K562 (cell line): Measurements from ENCODE around the gene CD274. TPM values are rescaled to one million over a fixed set of nuclear protein-coding genes. Genes with fewer than 3 reads are reported as not detected.

Experiments
- ATAC-seq: fragments of 200-7000 bp; cut with Tn5 transposase; 3 replicates; pipeline ENCODE4 v1.9.1; 2020; ENCODE audit warnings: moderate library complexity
- BruUV-seq: library from RNA; stranded (reverse); fragments of 400-500 nt; replicated peaks from 2 replicates; lab custom pipeline; 2021; lab: Mats Ljungman, UMichigan
- CTCF ChIA-PET: fragments of 300-600 bp; formaldehyde crosslinking; extraction: SDS; loops from one replicate; lab custom pipeline; 2021; ENCODE audit warnings: low intra/inter-chr PET ratio; lab: Yijun Ruan, JAX
- POLR2A ChIA-PET: fragments of 300-600, 350-650 bp; sonication (Branson Sonifier 250); formaldehyde crosslinking; extraction: SDS; loops from one replicate; lab custom pipeline; 2021; ENCODE audit warnings: antibody characterized with exemption, inconsistent platforms; lab: Yijun Ruan, JAX
- DNase-seq, 4 experiments: peaks; one replicate each; pipeline versions ENCODE4 v3.0.0 to v3.0.0-alpha.2; 2011 to 2018; ENCODE audit warnings: low spot score in 3 of 4, mixed read lengths in 3 of 4; ENCODE audit errors: extremely low read depth in 1 of 4
- FAIRE-seq: peaks from 2 replicates; lab custom pipeline; 2011; peaks lifted over from hg19 to GRCh38; lab: Jason Lieb, UNC
- H2AFZ ChIP-seq: 2 replicates; pipeline ENCODE4 v1.6.0; 2011; ENCODE audit warnings: low read depth, low read length, control low read depth, inconsistent platforms
- H3K27ac ChIP-seq: fragments of 200-600 bp; 3 replicates; pipeline ENCODE4 v1.8.0; 2011; ENCODE audit warnings: low read depth, mild to moderate bottlenecking, control low read depth, inconsistent platforms, low read length, moderate library complexity, mixed read lengths; ENCODE audit errors: extremely low read depth
- H3K27me3 ChIP-seq, 2 experiments: fragments of 300-600 bp in 1 of 2; 2 replicates in 1 of 2; 3 replicates in 1 of 2; pipeline versions ENCODE4 v1.6.0 to v1.8.0; 2011; ENCODE audit warnings: inconsistent platforms in 2 of 2, low read length in 2 of 2, mild to moderate bottlenecking in 1 of 2, mixed read lengths in 1 of 2, moderate library complexity in 1 of 2; ENCODE audit not compliant: control insufficient read depth in 2 of 2, insufficient read depth in 2 of 2
- H3K36me3 ChIP-seq: fragments of 300-600 bp; 3 replicates; pipeline ENCODE4 v1.8.0; 2011; ENCODE audit warnings: mild to moderate bottlenecking, low read length, inconsistent platforms; ENCODE audit not compliant: control insufficient read depth, insufficient read depth
- H3K4me1 ChIP-seq, 2 experiments: fragments of 200-600 bp in 1 of 2; replicated peaks in 1 of 2; 2 replicates in 1 of 2; 3 replicates in 1 of 2; pipeline versions ENCODE4 v1.5.1 to v1.8.0; 2011; ENCODE audit warnings: inconsistent platforms in 2 of 2, low read length in 2 of 2, mild to moderate bottlenecking in 1 of 2, mixed read lengths in 1 of 2, moderate library complexity in 1 of 2; ENCODE audit not compliant: control insufficient read depth in 2 of 2, insufficient read depth in 2 of 2
- H3K4me2 ChIP-seq: 2 replicates; pipeline ENCODE4 v1.6.1; 2011; ENCODE audit warnings: low read length, control low read depth, inconsistent platforms, mixed read lengths; ENCODE audit not compliant: insufficient read depth
- H3K4me3 ChIP-seq: fragments of 200-600 bp; sonication (generic), shearing (Covaris generic); 2 replicates; pipeline ENCODE4 v1.5.1; 2016; ENCODE audit warnings: control low read depth, inconsistent platforms
- H3K79me2 ChIP-seq: fragments of 200-600 bp; 3 replicates; pipeline ENCODE4 v1.8.0; 2011; ENCODE audit warnings: low read length, inconsistent platforms; ENCODE audit not compliant: control insufficient read depth, insufficient read depth
- H3K9ac ChIP-seq, 2 experiments: 2 replicates each; pipeline versions ENCODE4 v1.6.0 to v1.6.1; 2011; ENCODE audit warnings: low read depth in 2 of 2, low read length in 2 of 2, control low read depth in 1 of 2, inconsistent platforms in 1 of 2, mild to moderate bottlenecking in 1 of 2, mixed read lengths in 1 of 2; ENCODE audit not compliant: insufficient read depth in 1 of 2
- H3K9me1 ChIP-seq: one replicate; pipeline ENCODE4 v1.6.0; 2011; ENCODE audit warnings: inconsistent platforms, mild to moderate bottlenecking, low read length, moderate library complexity; ENCODE audit not compliant: control insufficient read depth, insufficient read depth
- H3K9me3 ChIP-seq: replicated peaks from 2 replicates; pipeline ENCODE4 v1.5.1; 2011; ENCODE audit warnings: low read depth, low read length, inconsistent platforms; ENCODE audit not compliant: control insufficient read depth, insufficient read depth
- H4K20me1 ChIP-seq: replicated peaks from 2 replicates; pipeline ENCODE4 v1.6.1; 2011; ENCODE audit warnings: low read length, inconsistent platforms, mixed read lengths; ENCODE audit not compliant: control insufficient read depth, insufficient read depth
- HDAC3 ChIP-seq: fragments of 450-650 bp; IDR thresholded peaks from 2 replicates; pipeline ENCODE4 v1.6.1; 2018; ENCODE audit warnings: borderline replicate concordance, mild to moderate bottlenecking, moderate library complexity; ENCODE audit not compliant: partially characterized antibody
- SNRNP70 ChIP-seq: fragments of 200-400 bp; formaldehyde crosslinking; optimal IDR thresholded peaks from 2 replicates; pipeline ENCODE3; 2017; ENCODE audit warnings: low read depth, low read length
- SRF ChIP-seq, 2 experiments: fragments of 250-450, 450-650 bp in 1 of 2; sonication (Bioruptor Pico) in 1 of 2; sonication (generic) in 1 of 2; formaldehyde crosslinking; IDR thresholded peaks; 2 replicates each; pipeline versions ENCODE4 v1.5.0 to v1.5.1; 2020 to 2022; ENCODE audit warnings: mild to moderate bottlenecking in 1 of 2, missing genetic modification reagents in 1 of 2
- TGIF2 ChIP-seq: sonication (generic); formaldehyde crosslinking; IDR thresholded peaks from 2 replicates; pipeline ENCODE4 v1.8.1; 2022; ENCODE audit warnings: mild to moderate bottlenecking, missing genetic modification reagents, moderate library complexity
- ZBTB49 ChIP-seq: sonication (generic); formaldehyde crosslinking; IDR thresholded peaks from 2 replicates; pipeline ENCODE4 v1.8.0; 2022; ENCODE audit warnings: missing genetic modification reagents, mild to moderate bottlenecking, borderline replicate concordance
- ZNF146 ChIP-seq: IDR thresholded peaks from one replicate; pipeline ENCODE4 v1.6.1; 2018; ENCODE audit warnings: missing compliant biosample characterization; ENCODE audit not compliant: unreplicated experiment
- ZNF239 ChIP-seq: fragments of 250-450 bp; sonication (Bioruptor Pico); IDR thresholded peaks from 2 replicates; pipeline ENCODE4 v1.4.0; 2020; ENCODE audit warnings: mild to moderate bottlenecking
- ZNF311 ChIP-seq: fragments of 250-450 bp; sonication (Bioruptor Pico); IDR thresholded peaks from 2 replicates; pipeline ENCODE4 v1.4.0; 2020; ENCODE audit warnings: mild to moderate bottlenecking, moderate library complexity
- ZNF324 ChIP-seq: fragments of 250-450 bp; sonication (Bioruptor Pico); IDR thresholded peaks from 2 replicates; pipeline ENCODE4 v1.4.0; 2020; ENCODE audit warnings: mild to moderate bottlenecking
- WGBS: fragments of 100-300 bp; shearing (Covaris generic); methylation state at CpG from one replicate; pipeline ENCODE4 v1.1.6; 2016; ENCODE audit warnings: low coverage, mixed read lengths; ENCODE audit not compliant: insufficient coverage; ENCODE audit errors: missing lambda C conversion rate; 5-methylcytosine and 5-hydroxymethylcytosine counted together
- in situ Hi-C: fragments of 300-500 bp; cut with MboI; formaldehyde crosslinking; loops from 4 replicates; pipeline ENCODE4 v1.15.0; 2018; ENCODE audit warnings: inconsistent platforms, mixed read lengths
- intact Hi-C: fragments of 100-400 bp; cut with micrococcal nuclease; formaldehyde crosslinking; loops from 2 replicates; pipeline ENCODE4 v1.14.2; 2022
- polyA plus RNA-seq, 8 experiments: library from polyadenylated mRNA; depleted of rRNA in 4 of 8; stranded (reverse) in 5 of 8; unstranded in 3 of 8; fragments of >200 nt; fragmentation: Nextera tagmentation in 2 of 8; fragmentation: Illumina TruSeq in 1 of 8; extraction: Ambion mirVana in 2 of 8; extraction: Trizol in 1 of 8; gene quantifications; 2 replicates each; pipeline versions ENCODE4 v1.2.1 to v1.2.3, GENCODE V29; 2011 to 2014; ENCODE audit warnings: inconsistent platforms in 1 of 8, missing spikeins in 1 of 8
- total RNA-seq, 7 experiments: library from RNA; depleted of rRNA in 6 of 7; stranded (reverse); fragments of >200 nt in 6 of 7; fragmentation: Illumina TruSeq in 2 of 7; extraction: Trizol in 2 of 7; gene quantifications; 2 replicates each; pipeline versions ENCODE4 v1.2.1 to v1.2.3, GENCODE V29; 2011 to 2021; ENCODE audit warnings: low replicate concordance in 1 of 7
- TF ChIP-seq, protein P1 (sequence below): sonication (generic); formaldehyde crosslinking; IDR thresholded peaks from 2 replicates; pipeline ENCODE4 v1.9.0; 2022; ENCODE audit warnings: mild to moderate bottlenecking, missing genetic modification reagents
- TF ChIP-seq, protein P2 (sequence below): sonication (generic); formaldehyde crosslinking; IDR thresholded peaks from 2 replicates; pipeline ENCODE4 v1.8.0; 2022; ENCODE audit warnings: mild to moderate bottlenecking, low read depth, missing genetic modification reagents
- TF ChIP-seq, protein P3 (sequence below): fragments of 450-650 bp; IDR thresholded peaks from 2 replicates; pipeline ENCODE4 v1.6.1; 2018; ENCODE audit not compliant: partially characterized antibody

CD274 gene
- total and polyA plus RNA-seq, 9 of the 15 experiments (the other 6 are each of a cell fraction or from before 2014, with no cell fraction given): 0.07 to 0.51 (median 0.30) TPM; not detected in 1

GRCh38 chr9:5438301-5439162 lies 11.8 kb upstream of the CD274 start:
- WGBS: 65% methylated on average over 19 of the region's 21 CpGs
- BruUV-seq: no TSS peak
- in situ Hi-C loops: loop anchor here (25.0 kb wide), 2 partner anchors 701 to 826 kb away; partner anchors contain the start of gene AK3
- FAIRE-seq (no peak), ATAC-seq (no peak), DNase-seq (no peak)
- POLR2A ChIA-PET: no interaction called here
- intact Hi-C loops: no loop called here
- CTCF ChIA-PET: no interaction called here
- no peaks in the 10 kb centered on the region for H3K9me3 ChIP-seq
- H3K9me1 ChIP-seq: no peaks in the 10 kb centered on the region
- H3K27me3 ChIP-seq: no peaks in the 10 kb centered on the region
- peaks cover 4 to 6% of the 10 kb centered on the region in 2 experiments; a peak in 2 of 5 replicates for H3K4me1 ChIP-seq
- H3K27ac ChIP-seq: no peak overlapping the region
- H3K4me3 ChIP-seq: no peak overlapping the region; the same call in 1 of the 2 replicates
- H2AFZ ChIP-seq: peak overlapping the region; percentile 59
- no peaks in the 10 kb centered on the region for H4K20me1 ChIP-seq
- H3K4me2 ChIP-seq: peak overlapping the region; percentile 63
- no peaks in the 10 kb centered on the region; the same call in 2 of the 3 replicates for H3K79me2 ChIP-seq
- 0 out of 4 replicates have a peak overlapping the region, but pooled peaks of 1 of the 2 experiments have one; percentile 31 for H3K9ac ChIP-seq
- H3K36me3 ChIP-seq: no peaks in the 10 kb centered on the region
- TF ChIP-seq SRF (CRISPR knock-in tag; IDR thresholded peaks at IDR 0.05) (no peak), TGIF2 (CRISPR knock-in tag) (no peak), HDAC3 (no peak), SNRNP70 (no peak), ZNF239 (CRISPR knock-in tag) (no peak), ZNF324 (CRISPR knock-in tag) (no peak), ZNF311 (no peak), ZNF146 (CRISPR knock-in tag) (no peak), ZBTB49 (no peak)
- TF ChIP-seq, protein P1, sequence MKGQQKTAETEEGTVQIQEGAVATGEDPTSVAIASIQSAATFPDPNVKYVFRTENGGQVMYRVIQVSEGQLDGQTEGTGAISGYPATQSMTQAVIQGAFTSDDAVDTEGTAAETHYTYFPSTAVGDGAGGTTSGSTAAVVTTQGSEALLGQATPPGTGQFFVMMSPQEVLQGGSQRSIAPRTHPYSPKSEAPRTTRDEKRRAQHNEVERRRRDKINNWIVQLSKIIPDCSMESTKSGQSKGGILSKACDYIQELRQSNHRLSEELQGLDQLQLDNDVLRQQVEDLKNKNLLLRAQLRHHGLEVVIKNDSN (CRISPR knock-in tag): no peak
- TF ChIP-seq, protein P2, sequence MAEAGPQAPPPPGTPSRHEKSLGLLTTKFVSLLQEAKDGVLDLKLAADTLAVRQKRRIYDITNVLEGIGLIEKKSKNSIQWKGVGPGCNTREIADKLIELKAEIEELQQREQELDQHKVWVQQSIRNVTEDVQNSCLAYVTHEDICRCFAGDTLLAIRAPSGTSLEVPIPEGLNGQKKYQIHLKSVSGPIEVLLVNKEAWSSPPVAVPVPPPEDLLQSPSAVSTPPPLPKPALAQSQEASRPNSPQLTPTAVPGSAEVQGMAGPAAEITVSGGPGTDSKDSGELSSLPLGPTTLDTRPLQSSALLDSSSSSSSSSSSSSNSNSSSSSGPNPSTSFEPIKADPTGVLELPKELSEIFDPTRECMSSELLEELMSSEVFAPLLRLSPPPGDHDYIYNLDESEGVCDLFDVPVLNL: no peak
- TF ChIP-seq, protein P3, sequence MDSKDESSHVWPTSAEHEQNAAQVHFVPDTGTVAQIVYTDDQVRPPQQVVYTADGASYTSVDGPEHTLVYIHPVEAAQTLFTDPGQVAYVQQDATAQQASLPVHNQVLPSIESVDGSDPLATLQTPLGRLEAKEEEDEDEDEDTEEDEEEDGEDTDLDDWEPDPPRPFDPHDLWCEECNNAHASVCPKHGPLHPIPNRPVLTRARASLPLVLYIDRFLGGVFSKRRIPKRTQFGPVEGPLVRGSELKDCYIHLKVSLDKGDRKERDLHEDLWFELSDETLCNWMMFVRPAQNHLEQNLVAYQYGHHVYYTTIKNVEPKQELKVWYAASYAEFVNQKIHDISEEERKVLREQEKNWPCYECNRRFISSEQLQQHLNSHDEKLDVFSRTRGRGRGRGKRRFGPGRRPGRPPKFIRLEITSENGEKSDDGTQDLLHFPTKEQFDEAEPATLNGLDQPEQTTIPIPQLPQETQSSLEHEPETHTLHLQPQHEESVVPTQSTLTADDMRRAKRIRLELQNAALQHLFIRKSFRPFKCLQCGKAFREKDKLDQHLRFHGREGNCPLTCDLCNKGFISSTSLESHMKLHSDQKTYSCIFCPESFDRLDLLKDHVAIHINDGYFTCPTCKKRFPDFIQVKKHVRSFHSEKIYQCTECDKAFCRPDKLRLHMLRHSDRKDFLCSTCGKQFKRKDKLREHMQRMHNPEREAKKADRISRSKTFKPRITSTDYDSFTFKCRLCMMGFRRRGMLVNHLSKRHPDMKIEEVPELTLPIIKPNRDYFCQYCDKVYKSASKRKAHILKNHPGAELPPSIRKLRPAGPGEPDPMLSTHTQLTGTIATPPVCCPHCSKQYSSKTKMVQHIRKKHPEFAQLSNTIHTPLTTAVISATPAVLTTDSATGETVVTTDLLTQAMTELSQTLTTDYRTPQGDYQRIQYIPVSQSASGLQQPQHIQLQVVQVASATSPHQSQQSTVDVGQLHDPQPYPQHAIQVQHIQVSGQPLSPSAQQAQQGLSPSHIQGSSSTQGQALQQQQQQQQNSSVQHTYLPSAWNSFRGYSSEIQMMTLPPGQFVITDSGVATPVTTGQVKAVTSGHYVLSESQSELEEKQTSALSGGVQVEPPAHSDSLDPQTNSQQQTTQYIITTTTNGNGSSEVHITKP: no peak
